Globus pallidus (tissue), 1 donor: ENCODE data around the gene ZNF543.
"Not testable (repeated sequence)": the region's sequence is repeated elsewhere in the genome, so short reads cannot be mapped to it uniquely, and the experiment has no call there.

Experiments used
- DNase-seq: peaks from one replicate; pipeline ENCODE4 v3.0.0-alpha.2; 2015; ENCODE audit warnings: low spot score

Gene ZNF543

GRCh38 chr19:57321116-57321515, 844 bp downstream of the ZNF543 start:
- DNase-seq = no peak

DNA sequence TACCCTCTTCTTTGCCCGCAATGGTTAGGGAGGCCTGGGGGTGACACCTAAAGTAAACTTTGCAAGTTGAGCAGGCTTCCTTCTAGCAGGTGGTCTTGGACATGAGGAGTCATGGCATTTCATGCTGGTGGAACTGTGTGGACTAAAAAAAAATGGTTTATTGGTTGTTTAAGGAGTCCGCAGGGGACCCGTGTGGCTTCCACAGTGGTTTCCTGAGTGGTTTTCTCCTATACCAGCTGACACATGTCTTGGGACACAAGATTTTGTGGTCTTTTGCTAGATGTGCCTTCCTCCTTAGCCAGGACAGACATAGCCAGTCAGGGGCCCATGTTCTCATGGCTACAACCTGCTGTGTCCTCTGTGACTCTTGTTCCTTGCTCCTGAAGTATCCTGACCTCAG, 1.5 kb downstream of the ZNF543 start:
- no peak for DNase-seq

DNA sequence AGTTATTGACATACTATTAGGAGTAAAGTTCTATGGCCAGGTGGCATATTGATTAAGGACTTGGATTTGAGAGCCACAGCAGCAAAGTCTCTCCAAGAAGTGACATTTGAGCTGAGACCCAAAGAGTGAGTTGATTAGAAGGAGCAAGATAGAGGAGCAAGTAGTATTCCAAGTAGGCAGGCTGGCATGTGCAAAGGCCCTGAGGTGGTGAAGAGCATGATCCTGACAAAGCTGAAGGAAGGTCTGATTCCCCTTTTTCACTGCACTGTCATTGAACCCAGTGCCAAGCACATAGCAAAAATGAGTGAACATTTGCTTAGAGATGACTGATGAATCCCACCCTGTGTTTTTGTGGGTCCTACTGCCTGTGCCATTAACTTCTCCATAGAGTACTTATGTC, 4.7 kb downstream of the ZNF543 start:
- DNase-seq = no peak

- DNase-seq = no peak
These were observed 7.7 kb downstream of the ZNF543 start for GRCh38 chr19:57327993-57328392.

- DNase-seq = no peak
These were observed 13.9 kb downstream of the ZNF543 start for GRCh38 chr19:57334191-57334590.

GRCh38 chr19:57338877-57339276, 18.6 kb downstream of the ZNF543 start:
- DNase-seq = no peak

- DNase-seq = no peak
These were observed 22.3 kb downstream of the ZNF543 start for GRCh38 chr19:57342582-57342981.

- DNase-seq = no peak
These were observed 27.9 kb downstream of the ZNF543 start for GRCh38 chr19:57348136-57348535.

DNA sequence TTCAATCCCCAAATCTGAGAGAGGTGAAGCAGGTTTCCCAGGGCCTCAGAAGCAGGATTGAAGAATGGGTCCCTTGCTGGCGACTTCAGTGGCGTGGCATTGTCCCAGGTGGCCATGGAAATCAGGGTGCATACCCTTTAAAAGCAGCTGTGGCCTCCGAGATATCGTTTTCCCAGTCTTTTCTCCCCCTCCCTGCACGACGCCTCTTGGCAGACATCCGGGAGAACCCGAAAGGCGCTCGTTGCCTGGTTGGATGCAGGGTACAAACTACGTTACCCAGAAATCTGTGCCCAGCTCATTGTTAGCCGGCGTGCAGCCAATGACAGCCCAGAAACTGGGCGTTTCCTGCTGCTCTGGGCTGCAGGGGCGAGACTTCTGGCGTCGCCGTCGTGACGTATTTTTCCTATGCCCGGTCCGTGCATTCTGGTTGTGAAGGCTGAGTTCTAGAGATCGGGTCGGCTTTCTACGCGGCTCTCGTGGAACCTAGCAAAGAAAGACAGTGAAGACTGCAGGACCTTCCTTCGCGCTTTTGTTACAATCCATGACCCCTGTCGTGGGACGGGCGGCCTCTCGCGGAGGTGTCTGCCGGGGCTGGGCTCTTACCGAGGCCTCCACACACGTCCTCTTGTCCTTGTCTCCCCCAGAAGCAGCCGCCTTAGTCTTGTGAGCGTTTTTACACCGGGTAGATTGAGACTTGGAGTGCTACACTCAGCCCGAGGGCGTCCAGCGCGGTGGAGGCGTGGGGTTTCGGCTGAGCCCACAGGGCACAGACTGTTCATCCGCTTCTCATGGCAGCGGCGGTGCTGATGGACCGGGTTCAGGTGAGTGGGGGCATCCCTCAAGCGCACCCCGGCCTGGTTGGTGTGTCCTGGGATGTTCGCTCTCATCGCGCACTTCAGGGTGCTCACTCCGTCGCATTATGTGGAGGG, 30.9 kb downstream of the ZNF543 start, which contains the start of gene ZNF304:
TSS of gene ZNF304 (plus strand) at position 395 of the 929 bp plus-strand sequence. CDS start at position 789, 394 bp downstream.
- DNase-seq = peak; percentile 96

- no peak for DNase-seq
These were observed 31.6 kb downstream of the ZNF543 start for GRCh38 chr19:57351867-57352266.

GRCh38 chr19:57355916-57356315, 35.6 kb downstream of the ZNF543 start:
- no peak for DNase-seq

DNA sequence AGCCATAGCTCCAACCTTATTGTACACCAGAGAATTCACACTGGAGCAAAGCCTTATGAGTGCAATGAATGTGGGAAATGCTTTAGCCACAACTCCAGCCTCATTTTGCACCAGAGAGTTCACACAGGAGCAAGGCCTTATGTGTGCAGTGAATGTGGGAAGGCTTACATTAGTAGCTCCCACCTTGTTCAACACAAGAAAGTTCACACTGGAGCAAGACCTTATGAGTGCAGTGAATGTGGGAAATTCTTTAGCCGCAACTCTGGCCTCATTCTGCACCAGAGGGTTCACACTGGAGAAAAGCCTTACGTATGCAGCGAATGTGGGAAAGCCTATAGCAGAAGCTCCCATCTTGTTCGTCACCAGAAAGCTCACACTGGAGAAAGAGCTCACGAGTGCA, 37.1 kb downstream of the ZNF543 start:
- DNase-seq = no peak

DNA sequence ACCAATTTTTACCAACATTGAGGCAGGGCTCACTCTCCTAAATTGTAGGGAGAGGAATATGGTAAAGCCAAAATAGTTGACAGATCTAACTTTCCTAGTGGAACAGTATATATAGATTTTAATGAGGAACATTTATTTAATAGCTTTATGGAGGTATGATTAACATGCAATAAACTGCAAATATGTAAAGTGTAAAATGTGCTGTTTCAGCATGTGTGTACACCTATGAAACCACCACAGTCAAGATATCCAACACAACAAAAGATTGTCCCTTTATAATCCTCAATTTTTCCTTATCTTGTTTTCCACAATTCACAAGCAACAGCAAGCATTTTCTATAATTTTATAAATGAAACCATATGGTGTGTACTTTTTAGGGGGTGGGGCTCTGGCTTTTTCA, 39.0 kb downstream of the ZNF543 start:
- DNase-seq = no peak

DNA sequence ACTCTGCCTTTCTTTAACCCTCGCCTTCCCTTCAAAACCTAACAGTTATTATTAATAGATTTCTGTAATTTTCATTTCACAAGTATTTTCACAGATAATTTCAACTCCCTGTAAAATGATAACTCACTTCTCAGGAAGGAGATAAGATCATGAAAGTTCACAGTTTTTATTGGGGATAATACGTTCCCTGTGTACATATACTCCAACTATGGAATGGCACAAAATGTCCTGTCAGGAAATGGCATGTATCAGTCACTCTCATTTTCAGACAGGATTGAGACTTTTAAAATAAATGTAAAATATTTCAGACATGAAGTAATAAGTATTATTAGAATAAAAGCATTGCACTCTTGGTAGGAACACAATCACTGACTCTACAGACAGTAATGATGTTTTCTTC, 42.1 kb downstream of the ZNF543 start:
- DNase-seq = no peak

DNA sequence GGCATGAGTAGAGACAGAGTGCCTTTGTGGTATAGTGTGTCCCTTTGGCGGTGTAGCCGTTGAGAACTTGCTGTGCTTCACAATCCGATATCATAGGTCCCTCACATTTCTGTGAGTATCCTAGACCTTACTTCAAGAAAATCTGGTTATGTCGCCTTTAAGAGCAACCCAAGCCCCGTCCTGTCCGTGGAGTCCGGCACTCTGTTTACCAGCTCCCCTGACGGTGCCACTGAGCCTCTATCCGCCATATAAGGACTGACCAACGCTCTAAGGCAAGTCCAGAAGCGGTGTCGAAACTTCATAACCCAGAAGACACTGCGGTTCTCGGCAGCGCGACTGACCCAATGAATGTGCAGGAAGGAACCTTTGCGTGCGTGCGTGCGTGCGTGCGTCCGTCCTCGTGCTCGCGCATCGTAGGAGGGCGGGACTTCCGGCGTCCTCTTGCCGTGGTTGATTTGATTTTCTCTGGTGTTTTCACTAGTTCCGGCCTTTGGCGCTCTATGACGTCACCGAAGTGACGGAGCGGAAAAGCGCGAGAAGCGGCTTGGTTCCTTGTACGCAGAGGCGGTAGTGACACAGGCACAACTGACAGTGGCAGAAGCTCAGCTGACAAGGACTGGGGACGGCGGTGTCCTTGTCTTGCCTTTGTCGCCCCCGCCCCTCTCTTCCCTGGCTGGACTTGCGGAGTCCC, 42.9 kb downstream of the ZNF543 start, which contains the start of the genes TRAPPC2B and ZNF547:
TSS of gene TRAPPC2B (plus strand) at position 555 of the 691 bp plus-strand sequence. CDS start 1,283 bp downstream, outside the sequence.
TSS of gene ZNF547 (plus strand) at position 555 of the 691 bp plus-strand sequence. CDS start 5,005 bp downstream, outside the sequence.
- peak; percentile 99 for DNase-seq

DNA sequence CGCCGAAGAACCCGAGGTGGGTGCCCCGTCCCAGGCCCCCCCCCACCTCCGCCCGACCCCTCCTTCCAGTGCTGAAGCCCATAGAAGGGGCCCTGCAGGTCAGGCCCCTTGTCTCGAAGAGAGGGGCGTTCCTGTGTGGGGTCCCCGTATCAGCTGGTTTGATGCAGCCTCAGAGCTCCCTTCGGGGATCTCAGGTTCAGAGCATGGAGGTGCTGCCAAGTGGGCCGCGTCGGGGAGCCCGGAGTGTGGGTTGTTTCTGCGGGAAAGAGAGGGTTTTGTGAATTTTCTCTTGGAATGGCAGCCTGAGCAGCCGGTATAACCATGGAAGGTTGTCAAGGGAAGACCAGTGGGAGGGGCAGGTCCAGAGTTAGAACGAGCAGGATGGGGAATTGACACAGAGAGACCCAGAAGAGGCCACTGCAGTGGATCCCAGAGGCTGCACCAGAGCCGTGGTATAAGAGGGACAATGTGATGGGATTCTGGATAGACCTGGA, 43.5 kb downstream of the ZNF543 start:
- peak; percentile 21 for DNase-seq

GRCh38 chr19:57366776-57367175, 46.5 kb downstream of the ZNF543 start:
- DNase-seq = no peak

- no peak for DNase-seq
These were observed 53.9 kb downstream of the ZNF543 start for GRCh38 chr19:57374179-57374578.

DNA sequence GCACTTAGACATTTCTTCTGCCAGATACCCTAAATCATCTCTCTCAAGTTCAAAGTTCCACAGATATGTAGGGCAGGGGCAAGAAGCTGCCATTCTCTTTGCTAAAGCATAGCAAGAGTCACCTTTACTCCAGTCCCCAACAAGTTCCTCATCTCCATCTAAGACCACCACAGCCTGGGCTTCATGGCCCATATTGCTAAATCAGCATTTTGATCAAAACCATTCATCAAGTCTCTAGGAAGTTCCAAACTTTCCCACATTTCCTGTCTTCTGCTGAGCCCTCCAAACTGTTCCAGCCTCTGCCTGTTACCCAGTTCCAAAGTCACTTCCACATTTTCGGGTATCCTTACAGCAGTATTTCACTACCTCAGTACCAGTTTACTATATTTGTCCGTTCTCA, 54.4 kb downstream of the ZNF543 start:
- DNase-seq = not testable (repeated sequence)

DNA sequence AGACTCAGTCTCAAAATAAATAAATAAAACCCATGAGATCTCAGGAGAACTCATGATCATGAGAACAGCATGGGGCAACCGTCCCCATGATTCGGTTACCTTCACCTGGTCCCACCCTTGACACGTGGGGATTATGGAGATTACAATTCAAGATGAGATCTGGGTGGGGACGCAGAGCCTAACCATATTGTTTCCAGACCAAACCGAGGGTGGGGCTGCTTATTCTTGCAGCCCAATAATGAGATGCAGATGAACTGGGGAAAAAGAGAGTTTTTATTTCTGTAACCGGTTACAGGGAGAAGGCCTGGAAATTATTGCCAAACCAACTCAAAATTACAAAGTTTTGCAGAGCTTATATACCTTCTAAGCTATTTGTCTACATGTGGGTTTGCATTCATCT, 55.9 kb downstream of the ZNF543 start:
- DNase-seq = no peak

DNA sequence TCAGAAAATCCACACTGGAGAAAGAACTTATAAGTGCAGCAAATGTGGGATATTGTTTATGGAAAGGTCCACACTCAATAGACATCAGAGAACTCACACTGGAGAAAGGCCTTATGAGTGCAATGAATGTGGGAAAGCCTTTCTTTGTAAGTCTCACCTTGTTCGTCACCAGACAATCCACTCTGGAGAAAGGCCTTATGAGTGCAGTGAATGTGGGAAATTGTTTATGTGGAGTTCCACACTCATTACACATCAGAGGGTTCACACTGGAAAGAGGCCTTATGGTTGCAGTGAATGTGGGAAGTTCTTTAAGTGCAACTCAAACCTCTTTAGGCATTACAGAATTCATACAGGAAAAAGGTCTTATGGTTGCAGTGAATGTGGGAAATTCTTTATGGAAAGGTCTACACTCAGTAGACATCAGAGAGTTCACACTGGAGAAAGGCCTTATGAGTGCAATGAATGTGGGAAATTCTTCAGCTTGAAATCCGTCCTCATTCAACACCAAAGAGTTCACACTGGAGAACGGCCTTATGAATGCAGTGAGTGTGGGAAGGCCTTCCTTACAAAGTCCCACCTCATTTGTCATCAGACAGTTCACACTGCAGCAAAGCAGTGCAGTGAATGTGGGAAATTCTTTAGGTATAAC, 57.4 kb downstream of the ZNF543 start:
- DNase-seq = no peak
